ENCODE measurements around the gene SH2D2A.

DNA sequence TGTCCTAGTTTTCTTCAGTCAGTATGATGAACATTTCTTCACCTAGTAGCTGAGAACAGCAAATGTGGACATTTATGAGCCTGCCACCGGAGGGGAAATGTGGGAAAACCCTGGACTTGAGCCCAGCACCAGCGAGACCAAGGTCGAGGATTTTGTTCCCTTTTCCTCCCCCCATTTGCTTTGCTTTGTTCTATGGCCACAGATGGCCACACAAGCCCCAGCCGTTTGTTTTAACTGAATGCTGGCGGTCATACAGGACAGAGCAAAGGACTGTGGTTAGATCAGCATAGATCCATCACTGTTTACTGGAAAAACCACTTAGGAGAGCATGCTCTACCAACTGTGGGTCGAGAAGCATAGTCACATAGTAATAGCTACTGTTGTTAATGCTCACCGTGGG is 20.9 kb downstream of the SH2D2A start:
- no peak for TF ChIP-seq POLR2A (IDR thresholded peaks at IDR 0.05; ENCODE audit: low read length)
- no peak for TF ChIP-seq GATA1 (IDR thresholded peaks at IDR 0.05; ENCODE audit: low read depth, low read length)

Measured in erythroblast (primary cell).